ENCODE data around the gene PSMC3. TPM values are rescaled to one million over a fixed set of nuclear protein-coding genes. Genes with fewer than 3 reads are reported as not detected.

The PSMC3 gene
- total and polyA plus RNA-seq, 2 of the 13 experiments (the other 11 are each of a cell fraction or from before 2014, with no cell fraction given) = 75.8 to 214 TPM

DNA sequence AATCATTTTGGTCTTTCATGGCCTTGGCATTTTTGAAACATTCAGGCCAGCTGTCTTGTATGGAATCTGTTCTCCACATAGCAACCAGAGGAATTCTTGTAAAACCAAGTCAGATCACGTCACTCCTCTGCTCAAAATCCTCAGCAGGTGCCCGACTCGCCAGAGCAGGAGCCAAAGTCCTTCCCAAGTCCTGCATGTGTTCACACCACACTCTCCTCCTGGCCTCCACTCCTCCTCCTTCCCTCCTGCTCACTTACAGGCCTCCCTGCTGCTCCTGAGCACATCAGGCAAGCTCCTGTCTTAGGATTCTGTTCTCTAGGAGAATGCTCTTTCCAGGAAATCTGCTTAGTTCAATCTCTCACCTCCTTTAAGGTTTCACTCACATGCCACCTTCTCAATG lies 6.9 kb upstream of the PSMC3 start (continued):
- TF ChIP-seq, protein P1, sequence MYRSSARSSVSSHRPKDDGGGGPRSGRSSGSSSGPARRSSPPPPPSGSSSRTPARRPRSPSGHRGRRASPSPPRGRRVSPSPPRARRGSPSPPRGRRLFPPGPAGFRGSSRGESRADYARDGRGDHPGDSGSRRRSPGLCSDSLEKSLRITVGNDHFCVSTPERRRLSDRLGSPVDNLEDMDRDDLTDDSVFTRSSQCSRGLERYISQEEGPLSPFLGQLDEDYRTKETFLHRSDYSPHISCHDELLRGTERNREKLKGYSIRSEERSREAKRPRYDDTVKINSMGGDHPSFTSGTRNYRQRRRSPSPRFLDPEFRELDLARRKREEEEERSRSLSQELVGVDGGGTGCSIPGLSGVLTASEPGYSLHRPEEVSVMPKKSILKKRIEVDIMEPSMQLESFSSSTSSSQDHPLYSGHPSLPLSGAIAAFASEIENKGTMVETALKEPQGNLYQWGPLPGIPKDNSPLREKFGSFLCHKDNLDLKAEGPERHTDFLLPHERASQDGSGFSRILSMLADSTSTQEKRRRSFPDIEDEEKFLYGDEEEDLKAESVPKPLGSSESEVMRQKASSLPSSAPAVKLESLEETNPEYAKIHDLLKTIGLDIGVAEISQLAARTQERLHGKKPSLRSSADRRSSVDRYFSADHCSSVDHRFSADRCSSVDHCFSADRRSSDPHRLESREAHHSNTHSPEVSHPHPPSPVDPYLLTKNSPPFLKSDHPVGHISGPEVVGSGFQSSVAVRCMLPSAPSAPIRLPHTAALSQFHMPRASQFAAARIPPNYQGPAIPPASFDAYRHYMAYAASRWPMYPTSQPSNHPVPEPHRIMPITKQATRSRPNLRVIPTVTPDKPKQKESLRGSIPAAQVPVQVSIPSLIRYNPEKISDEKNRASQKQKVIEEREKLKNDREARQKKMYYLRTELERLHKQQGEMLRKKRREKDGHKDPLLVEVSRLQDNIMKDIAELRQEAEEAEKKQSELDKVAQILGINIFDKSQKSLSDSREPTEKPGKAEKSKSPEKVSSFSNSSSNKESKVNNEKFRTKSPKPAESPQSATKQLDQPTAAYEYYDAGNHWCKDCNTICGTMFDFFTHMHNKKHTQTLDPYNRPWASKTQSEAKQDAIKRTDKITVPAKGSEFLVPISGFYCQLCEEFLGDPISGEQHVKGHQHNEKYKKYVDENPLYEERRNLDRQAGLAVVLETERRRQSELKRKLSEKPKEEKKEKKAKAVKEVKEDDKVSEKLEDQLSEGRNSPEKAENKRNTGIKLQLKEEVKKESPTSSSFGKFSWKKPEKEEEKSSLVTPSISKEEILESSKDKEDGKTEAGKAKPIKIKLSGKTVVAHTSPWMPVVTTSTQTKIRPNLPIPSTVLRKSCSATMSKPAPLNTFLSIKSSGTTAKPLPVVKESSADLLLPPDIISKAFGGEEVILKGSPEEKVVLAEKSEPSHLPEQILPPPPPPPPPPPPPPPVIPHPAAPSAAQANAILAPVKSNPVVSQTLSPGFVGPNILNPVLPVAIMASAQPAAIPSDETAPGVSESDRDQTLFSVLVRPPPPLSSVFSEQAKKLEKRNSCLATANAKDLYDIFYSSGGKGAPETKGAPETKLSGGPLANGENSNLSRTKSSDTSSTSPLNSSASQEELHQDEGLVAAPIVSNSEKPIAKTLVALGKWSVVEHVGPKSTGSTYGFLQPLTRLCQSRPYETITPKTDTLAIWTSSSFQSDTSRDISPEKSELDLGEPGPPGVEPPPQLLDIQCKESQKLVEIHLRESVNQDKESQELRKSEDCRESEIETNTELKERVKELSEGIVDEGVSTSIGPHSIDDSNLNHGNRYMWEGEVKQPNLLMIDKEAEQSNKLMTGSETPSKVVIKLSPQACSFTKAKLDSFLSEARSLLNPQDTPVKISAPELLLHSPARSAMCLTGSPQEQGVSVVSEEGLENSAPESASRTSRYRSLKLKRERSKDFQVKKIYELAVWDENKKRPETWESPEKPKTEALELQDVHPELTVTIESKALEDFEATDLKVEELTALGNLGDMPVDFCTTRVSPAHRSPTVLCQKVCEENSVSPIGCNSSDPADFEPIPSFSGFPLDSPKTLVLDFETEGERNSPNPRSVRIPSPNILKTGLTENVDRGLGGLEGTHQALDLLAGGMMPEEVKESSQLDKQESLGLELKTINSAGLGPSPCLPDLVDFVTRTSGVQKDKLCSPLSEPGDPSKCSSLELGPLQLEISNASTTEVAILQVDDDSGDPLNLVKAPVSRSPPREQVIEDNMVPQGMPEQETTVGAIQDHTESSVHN (CRISPR knock-in tag; IDR thresholded peaks at IDR 0.05) = no peak
- TF ChIP-seq, protein P2, sequence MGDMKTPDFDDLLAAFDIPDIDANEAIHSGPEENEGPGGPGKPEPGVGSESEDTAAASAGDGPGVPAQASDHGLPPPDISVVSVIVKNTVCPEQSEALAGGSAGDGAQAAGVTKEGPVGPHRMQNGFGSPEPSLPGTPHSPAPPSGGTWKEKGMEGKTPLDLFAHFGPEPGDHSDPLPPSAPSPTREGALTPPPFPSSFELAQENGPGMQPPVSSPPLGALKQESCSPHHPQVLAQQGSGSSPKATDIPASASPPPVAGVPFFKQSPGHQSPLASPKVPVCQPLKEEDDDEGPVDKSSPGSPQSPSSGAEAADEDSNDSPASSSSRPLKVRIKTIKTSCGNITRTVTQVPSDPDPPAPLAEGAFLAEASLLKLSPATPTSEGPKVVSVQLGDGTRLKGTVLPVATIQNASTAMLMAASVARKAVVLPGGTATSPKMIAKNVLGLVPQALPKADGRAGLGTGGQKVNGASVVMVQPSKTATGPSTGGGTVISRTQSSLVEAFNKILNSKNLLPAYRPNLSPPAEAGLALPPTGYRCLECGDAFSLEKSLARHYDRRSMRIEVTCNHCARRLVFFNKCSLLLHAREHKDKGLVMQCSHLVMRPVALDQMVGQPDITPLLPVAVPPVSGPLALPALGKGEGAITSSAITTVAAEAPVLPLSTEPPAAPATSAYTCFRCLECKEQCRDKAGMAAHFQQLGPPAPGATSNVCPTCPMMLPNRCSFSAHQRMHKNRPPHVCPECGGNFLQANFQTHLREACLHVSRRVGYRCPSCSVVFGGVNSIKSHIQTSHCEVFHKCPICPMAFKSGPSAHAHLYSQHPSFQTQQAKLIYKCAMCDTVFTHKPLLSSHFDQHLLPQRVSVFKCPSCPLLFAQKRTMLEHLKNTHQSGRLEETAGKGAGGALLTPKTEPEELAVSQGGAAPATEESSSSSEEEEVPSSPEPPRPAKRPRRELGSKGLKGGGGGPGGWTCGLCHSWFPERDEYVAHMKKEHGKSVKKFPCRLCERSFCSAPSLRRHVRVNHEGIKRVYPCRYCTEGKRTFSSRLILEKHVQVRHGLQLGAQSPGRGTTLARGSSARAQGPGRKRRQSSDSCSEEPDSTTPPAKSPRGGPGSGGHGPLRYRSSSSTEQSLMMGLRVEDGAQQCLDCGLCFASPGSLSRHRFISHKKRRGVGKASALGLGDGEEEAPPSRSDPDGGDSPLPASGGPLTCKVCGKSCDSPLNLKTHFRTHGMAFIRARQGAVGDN (CRISPR knock-in tag; IDR thresholded peaks at IDR 0.05) = peak; percentile 35; the same call in 1 of the 2 replicates
- no peak for TF ChIP-seq ATM (IDR thresholded peaks at IDR 0.05; ENCODE audit: borderline replicate concordance)
- 0 out of 2 replicates have a peak, but pooled peaks have one; percentile 38 for TF ChIP-seq ZFX (CRISPR knock-in tag; IDR thresholded peaks at IDR 0.05; ENCODE audit: low read depth)
- TF ChIP-seq ZNF678 (CRISPR knock-in tag; IDR thresholded peaks at IDR 0.05) = no peak
- TF ChIP-seq BRD4 (CRISPR knock-in tag; IDR thresholded peaks at IDR 0.05) = no peak
- TF ChIP-seq POLR2G (IDR thresholded peaks at IDR 0.05; ENCODE audit: low read depth, low read length) = no peak
- no peak for TF ChIP-seq ZNF615 (CRISPR knock-in tag; IDR thresholded peaks at IDR 0.05; ENCODE audit: borderline replicate concordance)
- TF ChIP-seq HNF4A (CRISPR knock-in tag; IDR thresholded peaks at IDR 0.05) = peak; percentile 33; the same call in 1 of the 2 replicates
